ENCODE data around the gene CLBA1.
"Not testable (repeated sequence)": the region's sequence is repeated elsewhere in the genome, so short reads cannot be mapped to it uniquely, and the experiment has no call there.

Gene CLBA1

DNA sequence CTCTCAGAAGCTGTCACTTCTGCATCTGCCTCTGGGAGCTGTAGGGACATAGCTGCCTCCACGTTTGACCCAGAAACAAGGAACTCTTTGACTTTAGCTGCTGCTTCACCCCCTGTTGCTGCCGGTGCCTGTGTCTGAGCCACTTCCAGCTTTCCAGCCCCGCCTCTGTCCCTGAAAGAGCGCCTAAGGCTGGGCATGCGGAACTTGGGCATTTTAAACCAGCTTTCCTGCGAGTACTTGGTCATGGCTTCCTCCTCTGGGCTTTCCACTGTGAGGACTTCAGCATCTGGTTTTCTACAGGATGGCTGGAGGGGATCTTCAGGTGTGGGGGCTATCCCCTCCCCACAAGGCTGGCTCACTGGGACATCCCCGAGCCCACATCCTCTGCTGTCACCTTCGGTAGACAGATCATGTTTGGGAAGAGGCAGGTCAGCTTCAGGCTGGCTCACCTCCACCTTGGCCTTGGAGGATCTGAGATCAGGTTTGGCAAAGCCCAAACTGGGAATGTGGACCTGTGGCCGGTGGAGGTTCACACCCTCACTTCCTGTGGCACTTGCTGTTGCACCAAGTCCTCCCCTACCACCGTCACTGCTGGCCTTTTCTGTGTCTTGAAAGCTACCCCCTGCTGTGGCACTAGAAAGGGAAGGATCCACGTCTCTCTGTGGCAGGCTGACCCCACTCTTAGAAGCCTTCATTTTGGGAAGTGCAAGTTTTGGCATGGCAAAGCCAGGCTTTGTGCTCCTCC lies 45.8 kb upstream of the CLBA1 start:
- no peaks in the 10 kb centered on the region for H3K4me1 ChIP-seq (ENCODE audit: insufficient read depth, insufficient read length)
- TF ChIP-seq ZNF274 (IDR thresholded peaks at IDR 0.05; ENCODE audit: low read depth, low read length) (no peak), YY1 (IDR thresholded peaks at IDR 0.05; ENCODE audit: insufficient read depth, insufficient read length) (no peak), SUZ12 (IDR thresholded peaks at IDR 0.05; ENCODE audit: extremely low read depth, insufficient read depth, insufficient read length) (no peak)
- DNase-seq (ENCODE audit: low read depth, low spot score): no peak
- H3K9me3 ChIP-seq (ENCODE audit: insufficient read depth, low read length): no peaks in the 10 kb centered on the region
- H3K4me3 ChIP-seq (ENCODE audit: insufficient read length, low read depth): no peak overlapping the region
- H3K9ac ChIP-seq (ENCODE audit: insufficient read length, low read depth): no peak overlapping the region
- H3K36me3 ChIP-seq (ENCODE audit: insufficient read depth, insufficient read length, low read length): peaks cover 37% of the 10 kb centered on the region
- H3K27me3 ChIP-seq (ENCODE audit: insufficient read depth, insufficient read length): peaks cover 6% of the 10 kb centered on the region

GRCh38 chr14:104940526-104941150 lies 45.0 kb upstream of the CLBA1 start:
- H3K4me1 ChIP-seq (ENCODE audit: insufficient read depth, insufficient read length): no peaks in the 10 kb centered on the region
- H3K9ac ChIP-seq (ENCODE audit: insufficient read length, low read depth): no peak overlapping the region
- no peak for TF ChIP-seq SUZ12 (IDR thresholded peaks at IDR 0.05; ENCODE audit: extremely low read depth, insufficient read depth, insufficient read length)
- TF ChIP-seq ZNF274 (IDR thresholded peaks at IDR 0.05; ENCODE audit: low read depth, low read length): no peak
- no peak for TF ChIP-seq YY1 (IDR thresholded peaks at IDR 0.05; ENCODE audit: insufficient read depth, insufficient read length)
- H3K27me3 ChIP-seq (ENCODE audit: insufficient read depth, insufficient read length): no peaks in the 10 kb centered on the region
- H3K36me3 ChIP-seq (ENCODE audit: insufficient read depth, insufficient read length, low read length): peaks cover 37% of the 10 kb centered on the region
- no peak overlapping the region for H3K4me3 ChIP-seq (ENCODE audit: insufficient read length, low read depth)
- no peak for DNase-seq (ENCODE audit: low read depth, low spot score)
- H3K9me3 ChIP-seq (ENCODE audit: insufficient read depth, low read length): no peaks in the 10 kb centered on the region

DNA sequence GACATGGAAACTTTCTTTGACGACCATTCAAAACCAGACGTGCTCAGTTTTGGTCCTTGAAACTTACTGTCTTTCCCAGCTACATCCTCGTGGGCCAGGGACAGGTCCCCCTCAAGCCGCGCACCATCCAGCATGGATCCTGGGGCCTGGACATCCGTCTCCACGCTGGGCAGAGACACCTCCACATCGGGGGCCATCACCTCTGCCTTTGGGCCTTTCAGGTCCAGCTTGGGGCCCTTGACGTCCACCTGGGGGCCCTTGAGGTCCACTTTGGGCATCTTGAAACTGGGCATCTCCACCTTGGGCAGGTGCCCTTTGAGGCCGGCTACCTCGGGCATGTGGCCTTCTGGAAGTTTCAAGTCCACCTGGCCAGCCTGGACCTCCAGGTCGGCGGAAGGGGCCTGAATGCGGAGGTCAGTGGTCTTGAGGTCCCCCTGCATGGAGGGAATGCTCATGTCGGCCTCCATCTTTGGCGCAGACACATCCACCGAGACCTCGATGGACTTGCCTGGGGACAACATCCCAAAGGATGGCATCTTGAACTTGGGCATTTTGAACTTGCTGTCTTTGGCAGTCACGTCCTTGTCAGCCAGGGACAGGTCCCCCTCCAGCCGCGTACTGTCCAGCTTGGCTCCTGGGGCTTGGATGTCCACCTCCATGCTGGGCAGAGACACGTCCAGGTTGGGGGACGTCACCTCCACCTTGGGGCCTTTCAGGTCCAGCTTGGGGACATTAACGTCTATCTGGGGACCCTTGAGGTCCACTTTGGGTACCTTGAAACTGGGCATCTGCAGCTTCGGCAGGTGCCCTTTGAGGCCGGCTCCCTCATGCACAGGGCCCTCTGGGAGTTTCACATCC lies 43.9 kb upstream of the CLBA1 start:
- H3K4me3 ChIP-seq (ENCODE audit: insufficient read length, low read depth): no peak overlapping the region
- H3K9me3 ChIP-seq (ENCODE audit: insufficient read depth, low read length): no peaks in the 10 kb centered on the region
- H3K36me3 ChIP-seq (ENCODE audit: insufficient read depth, insufficient read length, low read length): peaks cover 37% of the 10 kb centered on the region
- DNase-seq (ENCODE audit: low read depth, low spot score): no peak
- no peaks in the 10 kb centered on the region for H3K27me3 ChIP-seq (ENCODE audit: insufficient read depth, insufficient read length)
- H3K9ac ChIP-seq (ENCODE audit: insufficient read length, low read depth): no peak overlapping the region
- TF ChIP-seq SUZ12 (IDR thresholded peaks at IDR 0.05; ENCODE audit: extremely low read depth, insufficient read depth, insufficient read length) (no peak), ZNF274 (IDR thresholded peaks at IDR 0.05; ENCODE audit: low read depth, low read length) (no peak), YY1 (IDR thresholded peaks at IDR 0.05; ENCODE audit: insufficient read depth, insufficient read length) (no peak)
- no peaks in the 10 kb centered on the region for H3K4me1 ChIP-seq (ENCODE audit: insufficient read depth, insufficient read length)

DNA sequence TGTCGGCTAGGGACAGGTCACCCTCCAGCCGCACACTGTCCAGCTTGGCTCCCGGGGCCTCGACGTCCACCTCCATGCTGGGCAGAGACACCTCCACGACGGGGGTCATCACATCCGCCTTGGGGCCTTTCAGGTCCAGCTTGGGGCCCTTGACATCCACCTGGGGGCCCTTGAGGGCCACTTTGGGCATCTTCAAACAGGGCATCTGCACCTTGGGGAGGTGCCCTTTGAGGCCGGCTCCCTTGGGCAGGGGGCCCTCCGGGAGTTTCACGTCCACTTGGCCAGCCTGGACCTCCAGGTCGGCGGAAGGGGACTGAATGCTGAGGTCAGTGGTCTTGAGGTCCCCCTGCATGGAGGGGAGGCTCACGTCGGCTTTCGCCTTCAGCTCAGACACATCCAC lies 43.0 kb upstream of the CLBA1 start:
- no peak for DNase-seq (ENCODE audit: low read depth, low spot score)
- no peak overlapping the region for H3K4me3 ChIP-seq (ENCODE audit: insufficient read length, low read depth)
- H3K4me1 ChIP-seq (ENCODE audit: insufficient read depth, insufficient read length): no peaks in the 10 kb centered on the region
- no peaks in the 10 kb centered on the region for H3K27me3 ChIP-seq (ENCODE audit: insufficient read depth, insufficient read length)
- H3K9me3 ChIP-seq (ENCODE audit: insufficient read depth, low read length): no peaks in the 10 kb centered on the region
- peaks cover 32% of the 10 kb centered on the region for H3K36me3 ChIP-seq (ENCODE audit: insufficient read depth, insufficient read length, low read length)
- TF ChIP-seq SUZ12 (IDR thresholded peaks at IDR 0.05; ENCODE audit: extremely low read depth, insufficient read depth, insufficient read length): no peak
- TF ChIP-seq ZNF274 (IDR thresholded peaks at IDR 0.05; ENCODE audit: low read depth, low read length): no peak
- no peak for TF ChIP-seq YY1 (IDR thresholded peaks at IDR 0.05; ENCODE audit: insufficient read depth, insufficient read length)
- H3K9ac ChIP-seq (ENCODE audit: insufficient read length, low read depth): no peak overlapping the region

GRCh38 chr14:104943216-104944015 lies 42.2 kb upstream of the CLBA1 start:
- DNase-seq (ENCODE audit: low read depth, low spot score); H3K9me3 ChIP-seq (ENCODE audit: insufficient read depth, low read length): not testable (repeated sequence)

GRCh38 chr14:104944016-104944308 lies 41.6 kb upstream of the CLBA1 start:
- H3K27me3 ChIP-seq (ENCODE audit: insufficient read depth, insufficient read length); H3K4me3 ChIP-seq (ENCODE audit: insufficient read length, low read depth); H3K4me1 ChIP-seq (ENCODE audit: insufficient read depth, insufficient read length); H3K9me3 ChIP-seq (ENCODE audit: insufficient read depth, low read length); H3K9ac ChIP-seq (ENCODE audit: insufficient read length, low read depth); DNase-seq (ENCODE audit: low read depth, low spot score): not testable (repeated sequence)
- peaks cover 32% of the 10 kb centered on the region for H3K36me3 ChIP-seq (ENCODE audit: insufficient read depth, insufficient read length, low read length)

More at GRCh38 chr14:104943216-104944015, 42.2 kb upstream of the CLBA1 start:
- not testable (repeated sequence) for H3K27me3 ChIP-seq (ENCODE audit: insufficient read depth, insufficient read length); H3K4me3 ChIP-seq (ENCODE audit: insufficient read length, low read depth); H3K4me1 ChIP-seq (ENCODE audit: insufficient read depth, insufficient read length); H3K9ac ChIP-seq (ENCODE audit: insufficient read length, low read depth)
- H3K36me3 ChIP-seq (ENCODE audit: insufficient read depth, insufficient read length, low read length): peaks cover 32% of the 10 kb centered on the region

DNA sequence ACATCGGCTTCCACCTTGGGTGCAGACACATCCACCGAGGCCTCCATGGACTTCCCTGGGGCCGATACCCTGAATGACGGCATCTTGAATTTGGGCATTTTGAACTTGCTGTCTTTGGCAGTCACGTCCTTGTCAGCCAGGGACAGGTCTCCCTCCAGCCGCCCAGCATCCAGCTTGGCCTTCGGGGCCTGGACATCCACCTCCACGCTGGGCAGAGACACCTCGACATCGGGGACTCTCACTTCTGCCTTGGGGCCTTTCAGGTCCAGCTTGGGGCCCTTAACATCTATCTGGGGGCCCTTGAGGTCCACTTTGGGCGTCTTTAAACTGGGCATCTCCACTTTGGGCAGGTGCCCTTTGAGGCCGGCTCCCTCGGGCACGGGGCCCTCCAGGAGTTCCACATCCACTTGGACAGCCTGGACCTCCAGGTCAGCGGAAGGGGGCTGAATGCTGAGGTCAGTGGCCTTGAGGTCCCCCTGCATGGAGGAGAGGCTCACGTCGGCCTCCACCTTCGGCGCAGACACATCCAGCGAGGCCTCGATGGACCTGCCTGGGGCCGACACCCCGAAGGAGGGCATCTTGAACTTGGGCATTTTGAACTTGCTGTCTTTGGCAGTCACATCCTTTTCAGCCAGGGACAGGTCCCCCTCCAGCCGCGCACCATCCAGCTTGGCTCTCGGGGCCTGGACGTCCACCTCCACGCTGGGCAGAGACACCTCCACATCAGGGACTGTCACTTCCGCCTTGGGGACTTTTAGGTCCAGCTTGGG lies 41.0 kb upstream of the CLBA1 start:
- DNase-seq (ENCODE audit: low read depth, low spot score); H3K4me3 ChIP-seq (ENCODE audit: insufficient read length, low read depth); H3K4me1 ChIP-seq (ENCODE audit: insufficient read depth, insufficient read length); H3K9me3 ChIP-seq (ENCODE audit: insufficient read depth, low read length); H3K27me3 ChIP-seq (ENCODE audit: insufficient read depth, insufficient read length); H3K9ac ChIP-seq (ENCODE audit: insufficient read length, low read depth): not testable (repeated sequence)
- peaks cover 27% of the 10 kb centered on the region for H3K36me3 ChIP-seq (ENCODE audit: insufficient read depth, insufficient read length, low read length)

DNA sequence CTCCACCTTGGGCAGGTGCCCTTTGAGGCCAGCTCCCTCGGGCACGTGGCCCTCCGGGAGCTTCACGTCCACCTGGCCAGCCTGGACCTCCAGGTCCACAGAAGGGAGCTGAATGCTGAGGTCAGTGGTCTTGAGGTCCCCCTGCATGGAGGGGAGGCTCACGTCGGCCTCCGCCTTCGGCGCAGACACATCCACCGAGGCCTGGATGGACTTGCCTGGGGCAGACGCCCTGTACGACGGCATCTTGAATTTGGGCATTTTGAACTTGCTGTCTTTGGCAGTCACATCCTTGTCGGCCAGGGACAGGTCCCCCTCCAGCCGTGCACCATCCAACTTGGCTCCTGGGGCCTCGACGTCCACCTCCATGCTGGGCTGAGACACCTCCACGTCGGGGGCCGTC lies 40.3 kb upstream of the CLBA1 start:
- not testable (repeated sequence) for H3K9me3 ChIP-seq (ENCODE audit: insufficient read depth, low read length); H3K4me1 ChIP-seq (ENCODE audit: insufficient read depth, insufficient read length); DNase-seq (ENCODE audit: low read depth, low spot score); H3K9ac ChIP-seq (ENCODE audit: insufficient read length, low read depth); H3K4me3 ChIP-seq (ENCODE audit: insufficient read length, low read depth); H3K27me3 ChIP-seq (ENCODE audit: insufficient read depth, insufficient read length)
- H3K36me3 ChIP-seq (ENCODE audit: insufficient read depth, insufficient read length, low read length): peaks cover 21% of the 10 kb centered on the region

DNA sequence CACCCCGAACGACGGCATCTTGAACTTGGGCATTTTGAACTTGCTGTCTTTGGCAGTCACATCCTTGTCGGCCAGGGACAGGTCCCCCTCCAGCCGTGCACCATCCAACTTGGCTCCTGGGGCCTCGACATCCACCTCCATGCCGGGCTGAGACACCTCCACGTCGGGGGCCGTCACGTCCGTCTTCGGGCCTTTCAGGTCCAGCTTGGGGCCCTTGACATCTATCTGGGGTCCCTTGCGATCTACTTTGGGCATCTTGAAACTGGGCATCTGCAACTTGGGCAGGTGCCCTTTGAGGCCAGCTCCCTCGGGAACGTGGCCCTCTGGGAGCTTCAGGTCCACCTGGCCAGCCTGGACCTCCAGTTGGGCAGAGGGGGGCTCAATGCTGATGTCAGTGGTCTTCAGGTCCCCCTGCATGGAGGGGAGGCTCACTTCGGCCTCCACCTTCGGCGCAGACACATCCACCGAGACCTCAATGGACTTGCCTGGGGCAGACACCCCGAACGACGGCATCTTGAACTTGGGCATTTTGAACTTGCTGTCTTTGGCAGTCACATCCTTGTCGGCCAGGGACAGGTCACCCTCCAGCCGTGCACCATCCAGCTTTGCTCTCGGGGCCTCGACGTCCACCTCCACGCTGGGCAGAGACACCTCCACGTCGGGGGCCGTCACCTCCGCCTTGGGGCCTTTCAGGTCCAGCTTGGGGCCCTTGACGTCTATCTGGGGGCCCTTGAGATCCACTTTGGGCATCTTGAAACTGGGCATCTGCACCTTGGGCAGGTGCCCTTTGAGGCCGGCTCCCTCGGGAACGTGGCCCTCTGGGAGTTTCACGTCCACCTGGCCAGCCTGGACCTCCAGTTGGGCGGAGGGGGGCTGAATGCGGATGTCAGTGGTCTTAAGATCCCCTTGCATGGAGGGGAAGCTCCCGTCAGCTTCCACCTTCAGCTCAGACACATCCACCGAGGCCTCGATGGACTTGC lies 39.3 kb upstream of the CLBA1 start:
- H3K27me3 ChIP-seq (ENCODE audit: insufficient read depth, insufficient read length); H3K9me3 ChIP-seq (ENCODE audit: insufficient read depth, low read length); H3K4me1 ChIP-seq (ENCODE audit: insufficient read depth, insufficient read length); DNase-seq (ENCODE audit: low read depth, low spot score); H3K4me3 ChIP-seq (ENCODE audit: insufficient read length, low read depth); H3K9ac ChIP-seq (ENCODE audit: insufficient read length, low read depth): not testable (repeated sequence)
- peaks cover 13% of the 10 kb centered on the region for H3K36me3 ChIP-seq (ENCODE audit: insufficient read depth, insufficient read length, low read length)

Data from NT2/D1 (cell line).